HCT116 (cell line): ENCODE data around the gene KLHDC9. TPM values are rescaled to one million over a fixed set of nuclear protein-coding genes. Genes with fewer than 3 reads are reported as not detected.

Source experiments
- ATAC-seq: fragments of 200-7000 bp; cut with Tn5 transposase; 2 replicates; pipeline ENCODE4 v1.9.1; 2020; ENCODE audit warnings: mild to moderate bottlenecking, moderate library complexity
- BruUV-seq: library from RNA; stranded (reverse); fragments of 400-500 nt; replicated peaks from 2 replicates; lab custom pipeline; 2021; lab: Mats Ljungman, UMichigan
- CTCF ChIA-PET: fragments of 300-600 bp; sonication (Branson Sonifier 250); formaldehyde crosslinking; loops from one replicate; lab custom pipeline; 2021; ENCODE audit warnings: antibody characterized with exemption; lab: Charles Lee
- POLR2A ChIA-PET: fragments of 300-600, 350-600 bp; sonication (Branson Sonifier 250); formaldehyde crosslinking; loops from one replicate; lab custom pipeline; 2021; ENCODE audit warnings: antibody characterized with exemption; lab: Charles Lee
- RAD21 ChIA-PET, 2 experiments: fragments of 300-600 bp; sonication (Branson Sonifier 250); formaldehyde crosslinking; loops; one replicate each; lab custom pipeline; 2023; ENCODE audit warnings: low total read pairs in 2 of 2; ENCODE audit not compliant: uncharacterized antibody in 2 of 2, unreplicated experiment in 2 of 2, low non-redundant PET in 1 of 2; lab: Charles Lee
- DNase-seq: peaks from one replicate; pipeline ENCODE4 v3.0.0-alpha.2; 2010; ENCODE audit warnings: low read depth, low spot score
- H2AFZ ChIP-seq: fragments of 200-600 bp; shearing (Covaris generic), sonication (generic); 2 replicates; pipeline ENCODE4 v1.6.1; 2017; ENCODE audit warnings: low read depth, mixed run types, mixed read lengths, antibody characterized with exemption, low read length; ENCODE audit not compliant: poor library complexity, severe bottlenecking
- H3K27ac ChIP-seq: 2 replicates; pipeline ENCODE4 v1.5.1; 2012; ENCODE audit warnings: low read depth, low read length
- H3K27me3 ChIP-seq: fragments of 200-600 bp; sonication (generic); 2 replicates; pipeline ENCODE4 v1.6.1; 2016; ENCODE audit warnings: mixed run types, low read length, mixed read lengths; ENCODE audit not compliant: insufficient read depth
- H3K36me3 ChIP-seq, 2 experiments: fragments of 200-500 bp in 1 of 2; fragments of 200-600 bp in 1 of 2; sonication (Bioruptor generic) in 1 of 2; sonication (generic) in 1 of 2; 2 replicates each; pipeline versions ENCODE4 v1.5.1 to v1.6.1; 2014 to 2016; ENCODE audit warnings: low read length in 2 of 2, inconsistent platforms in 1 of 2, mixed read lengths in 1 of 2, mixed run types in 1 of 2; ENCODE audit not compliant: insufficient read depth in 2 of 2, control insufficient read depth in 1 of 2
- H3K4me1 ChIP-seq, 2 experiments: fragments of 200-600 bp in 1 of 2; sonication (generic) in 1 of 2; 2 replicates each; pipeline versions ENCODE4 v1.5.1 to v1.6.1; 2012 to 2017; ENCODE audit warnings: low read length in 2 of 2, inconsistent platforms in 1 of 2, mild to moderate bottlenecking in 1 of 2, mixed read lengths in 1 of 2, mixed run types in 1 of 2, moderate library complexity in 1 of 2; ENCODE audit not compliant: insufficient read depth in 2 of 2, control insufficient read depth in 1 of 2
- H3K4me2 ChIP-seq: fragments of 200-600 bp; sonication (generic); 2 replicates; pipeline ENCODE4 v1.6.1; 2017; ENCODE audit warnings: mixed run types, low read length, mixed read lengths
- H3K4me3 ChIP-seq, 2 experiments: fragments of 200-600 bp in 1 of 2; sonication (generic) in 1 of 2; replicated peaks in 1 of 2; 2 replicates each; pipeline ENCODE4 v1.5.1; 2011 to 2016; ENCODE audit warnings: low read length in 2 of 2, control low read depth in 1 of 2, low read depth in 1 of 2, mild to moderate bottlenecking in 1 of 2, mixed read lengths in 1 of 2, mixed run types in 1 of 2
- H3K79me2 ChIP-seq: fragments of 200-600 bp; sonication (generic); 2 replicates; pipeline ENCODE4 v1.6.1; 2017; ENCODE audit warnings: mild to moderate bottlenecking, mixed run types, low read length, moderate library complexity, mixed read lengths; ENCODE audit not compliant: insufficient read depth
- H3K9ac ChIP-seq: fragments of 200-600 bp; sonication (generic); 2 replicates; pipeline ENCODE4 v1.6.1; 2016; ENCODE audit warnings: low read length, mixed read lengths
- H3K9me2 ChIP-seq: fragments of 200-600 bp; sonication (generic), shearing (Covaris generic); 2 replicates; pipeline ENCODE4 v1.6.1; 2017; ENCODE audit warnings: mixed run types, mild to moderate bottlenecking, moderate library complexity; ENCODE audit not compliant: insufficient read depth
- H3K9me3 ChIP-seq, 2 experiments: fragments of 200-500 bp in 1 of 2; fragments of 200-600 bp in 1 of 2; sonication (Bioruptor generic) in 1 of 2; sonication (generic) in 1 of 2; 2 replicates each; pipeline ENCODE4 v1.6.1; 2014 to 2017; ENCODE audit warnings: low read length in 2 of 2, mixed read lengths in 2 of 2, inconsistent platforms in 1 of 2, low read depth in 1 of 2, mild to moderate bottlenecking in 1 of 2, mixed run types in 1 of 2, moderate library complexity in 1 of 2; ENCODE audit not compliant: control insufficient read depth in 1 of 2, insufficient read depth in 1 of 2
- H4K20me1 ChIP-seq: fragments of 200-600 bp; sonication (generic), shearing (Covaris generic); 2 replicates; pipeline ENCODE4 v1.6.1; 2017; ENCODE audit warnings: mixed run types, mild to moderate bottlenecking, moderate library complexity; ENCODE audit not compliant: insufficient read depth
- ELF1 ChIP-seq: IDR thresholded peaks from 2 replicates; pipeline ENCODE4 v1.6.1; 2012; ENCODE audit warnings: low read depth, borderline replicate concordance
- EZH2 ChIP-seq: fragments of 200-600 bp; sonication (generic); IDR thresholded peaks from 2 replicates; pipeline ENCODE4 v1.6.1; 2017; ENCODE audit warnings: antibody characterized with exemption, mixed run types
- FOSL1 ChIP-seq: IDR thresholded peaks from 2 replicates; pipeline ENCODE4 v1.6.1; 2012; ENCODE audit warnings: low read depth
- POLR2AphosphoS5 ChIP-seq: IDR thresholded peaks from 2 replicates; pipeline ENCODE4 v1.6.1; 2011; ENCODE audit warnings: mild to moderate bottlenecking, low read depth, low read length, moderate library complexity
- SIN3A ChIP-seq: IDR thresholded peaks from 2 replicates; pipeline ENCODE4 v1.6.1; 2012; ENCODE audit warnings: low read depth
- SRF ChIP-seq: IDR thresholded peaks from 2 replicates; pipeline ENCODE4 v1.6.1; 2012; ENCODE audit warnings: low read depth
- TCF7L2 ChIP-seq: IDR thresholded peaks from 2 replicates; pipeline ENCODE4 v1.7.0; 2011; ENCODE audit warnings: borderline replicate concordance, inconsistent platforms; ENCODE audit not compliant: insufficient read depth, insufficient read length; ENCODE audit errors: extremely low read depth
- YY1 ChIP-seq: IDR thresholded peaks from 2 replicates; pipeline ENCODE4 v1.6.1; 2011; ENCODE audit warnings: low read length, low read depth, moderate library complexity, mild to moderate bottlenecking; ENCODE audit not compliant: insufficient replicate concordance; ENCODE audit errors: extremely low read depth
- ZNF274 ChIP-seq: fragments of 200-500 bp; sonication (Bioruptor generic); IDR thresholded peaks from 2 replicates; pipeline ENCODE4 v1.6.1; 2014; ENCODE audit warnings: mild to moderate bottlenecking, low read depth, low read length, inconsistent platforms
- intact Hi-C: fragments of 100-400 bp; cut with micrococcal nuclease; formaldehyde crosslinking; loops from 2 replicates; pipeline ENCODE4 v1.10.0; 2022
- total RNA-seq: library from RNA; stranded (reverse); gene quantifications from one replicate; pipeline ENCODE4 v1.2.1, GENCODE V29; 2021; ENCODE audit not compliant: unreplicated experiment
- TF ChIP-seq, protein P1 (sequence below): IDR thresholded peaks from 2 replicates; pipeline ENCODE4 v1.6.1; 2012; ENCODE audit warnings: low read depth
- TF ChIP-seq, protein P2 (sequence below), 3 experiments: fragments of 200-600 bp in 1 of 3; sonication (generic) in 1 of 3; IDR thresholded peaks in 2 of 3; conservative IDR thresholded peaks in 1 of 3; 2 replicates each; pipeline ENCODE4 v1.5.1; 2012 to 2017; ENCODE audit warnings: low read depth in 2 of 3, low read length in 2 of 3, antibody characterized with exemption in 1 of 3, borderline replicate concordance in 1 of 3, control low read depth in 1 of 3, mild to moderate bottlenecking in 1 of 3, mixed read lengths in 1 of 3, mixed run types in 1 of 3, moderate library complexity in 1 of 3; ENCODE audit not compliant: insufficient read depth in 1 of 3

The KLHDC9 gene
- total RNA-seq, 1 experiment from 2014 or later = 1.4 TPM

- TF ChIP-seq, protein P1, sequence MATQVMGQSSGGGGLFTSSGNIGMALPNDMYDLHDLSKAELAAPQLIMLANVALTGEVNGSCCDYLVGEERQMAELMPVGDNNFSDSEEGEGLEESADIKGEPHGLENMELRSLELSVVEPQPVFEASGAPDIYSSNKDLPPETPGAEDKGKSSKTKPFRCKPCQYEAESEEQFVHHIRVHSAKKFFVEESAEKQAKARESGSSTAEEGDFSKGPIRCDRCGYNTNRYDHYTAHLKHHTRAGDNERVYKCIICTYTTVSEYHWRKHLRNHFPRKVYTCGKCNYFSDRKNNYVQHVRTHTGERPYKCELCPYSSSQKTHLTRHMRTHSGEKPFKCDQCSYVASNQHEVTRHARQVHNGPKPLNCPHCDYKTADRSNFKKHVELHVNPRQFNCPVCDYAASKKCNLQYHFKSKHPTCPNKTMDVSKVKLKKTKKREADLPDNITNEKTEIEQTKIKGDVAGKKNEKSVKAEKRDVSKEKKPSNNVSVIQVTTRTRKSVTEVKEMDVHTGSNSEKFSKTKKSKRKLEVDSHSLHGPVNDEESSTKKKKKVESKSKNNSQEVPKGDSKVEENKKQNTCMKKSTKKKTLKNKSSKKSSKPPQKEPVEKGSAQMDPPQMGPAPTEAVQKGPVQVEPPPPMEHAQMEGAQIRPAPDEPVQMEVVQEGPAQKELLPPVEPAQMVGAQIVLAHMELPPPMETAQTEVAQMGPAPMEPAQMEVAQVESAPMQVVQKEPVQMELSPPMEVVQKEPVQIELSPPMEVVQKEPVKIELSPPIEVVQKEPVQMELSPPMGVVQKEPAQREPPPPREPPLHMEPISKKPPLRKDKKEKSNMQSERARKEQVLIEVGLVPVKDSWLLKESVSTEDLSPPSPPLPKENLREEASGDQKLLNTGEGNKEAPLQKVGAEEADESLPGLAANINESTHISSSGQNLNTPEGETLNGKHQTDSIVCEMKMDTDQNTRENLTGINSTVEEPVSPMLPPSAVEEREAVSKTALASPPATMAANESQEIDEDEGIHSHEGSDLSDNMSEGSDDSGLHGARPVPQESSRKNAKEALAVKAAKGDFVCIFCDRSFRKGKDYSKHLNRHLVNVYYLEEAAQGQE = no peak
- TF ChIP-seq ELF1 = no peak
Measured at GRCh38 chr1:161127649-161128048, 29.5 kb downstream of the KLHDC9 start (continued).

GRCh38 chr1:161128591-161129420, 30.6 kb downstream of the KLHDC9 start:
- no peak overlapping the region for H2AFZ ChIP-seq
- ATAC-seq (no peak), DNase-seq (no peak)
- no peak overlapping the region for H3K27ac ChIP-seq
- H3K36me3 ChIP-seq = peaks cover 16 to 35% of the 10 kb centered on the region in 2 experiments; a peak in 3 of 4 replicates
- ChIA-PET POLR2A (interaction anchor here (1.0 to 1.7 kb wide), 2 partner anchors 11 to 12 kb away, joined by 3 to 5 read pairs; partner anchors contain the start of genes NIT1 and PFDN2), CTCF (no interaction called here), RAD21 (no interaction called here)
- no peaks in the 10 kb centered on the region for H4K20me1 ChIP-seq
- H3K27me3 ChIP-seq = no peaks in the 10 kb centered on the region
- H3K9me3 ChIP-seq = no peaks in the 10 kb centered on the region
- H3K4me2 ChIP-seq = no peak overlapping the region
- TF ChIP-seq FOSL1 (no peak), YY1 (no peak), TCF7L2 (no peak), SRF (no peak), POLR2AphosphoS5 (no peak), EZH2 (no peak), SIN3A (no peak), ZNF274 (no peak)
- TF ChIP-seq, protein P2, sequence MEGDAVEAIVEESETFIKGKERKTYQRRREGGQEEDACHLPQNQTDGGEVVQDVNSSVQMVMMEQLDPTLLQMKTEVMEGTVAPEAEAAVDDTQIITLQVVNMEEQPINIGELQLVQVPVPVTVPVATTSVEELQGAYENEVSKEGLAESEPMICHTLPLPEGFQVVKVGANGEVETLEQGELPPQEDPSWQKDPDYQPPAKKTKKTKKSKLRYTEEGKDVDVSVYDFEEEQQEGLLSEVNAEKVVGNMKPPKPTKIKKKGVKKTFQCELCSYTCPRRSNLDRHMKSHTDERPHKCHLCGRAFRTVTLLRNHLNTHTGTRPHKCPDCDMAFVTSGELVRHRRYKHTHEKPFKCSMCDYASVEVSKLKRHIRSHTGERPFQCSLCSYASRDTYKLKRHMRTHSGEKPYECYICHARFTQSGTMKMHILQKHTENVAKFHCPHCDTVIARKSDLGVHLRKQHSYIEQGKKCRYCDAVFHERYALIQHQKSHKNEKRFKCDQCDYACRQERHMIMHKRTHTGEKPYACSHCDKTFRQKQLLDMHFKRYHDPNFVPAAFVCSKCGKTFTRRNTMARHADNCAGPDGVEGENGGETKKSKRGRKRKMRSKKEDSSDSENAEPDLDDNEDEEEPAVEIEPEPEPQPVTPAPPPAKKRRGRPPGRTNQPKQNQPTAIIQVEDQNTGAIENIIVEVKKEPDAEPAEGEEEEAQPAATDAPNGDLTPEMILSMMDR (IDR thresholded peaks at IDR 0.05 in 2 of 3, conservative IDR thresholded peaks at IDR 0.05 in 1 of 3; ENCODE audit: borderline replicate concordance in 1 of 3, insufficient read depth in 1 of 3, low read depth in 2 of 3, low read length in 2 of 3) = no peak
- H3K9ac ChIP-seq = no peak overlapping the region
- H3K79me2 ChIP-seq = peaks cover 63% of the 10 kb centered on the region
- no peaks in the 10 kb centered on the region for H3K9me2 ChIP-seq
- peaks cover 3 to 13% of the 10 kb centered on the region in 2 experiments; a peak in 3 of 4 replicates for H3K4me1 ChIP-seq
- intact Hi-C loops = no loop called here
- BruUV-seq = no TSS peak
- H3K4me3 ChIP-seq = no peak overlapping the region
